Stimulated activated naive CD8-positive, alpha-beta T cell treated with anti-CD3 and anti-CD28 coated beads, Interleukin-15, Interleukin-2, amounts not matched to agents 100 ng/mL and 50 ng/mL, for 24 hours (primary cell): ENCODE measurements around the gene ALPL.

Experiments used
- H3K27ac Mint-ChIP-seq: one replicate; pipeline ENCODE4 v1.8.0; 2021; ENCODE audit warnings: mild to moderate bottlenecking, mixed read lengths
- H3K27me3 Mint-ChIP-seq: one replicate; pipeline ENCODE4 v1.8.0; 2021; ENCODE audit warnings: mixed read lengths
- H3K36me3 Mint-ChIP-seq: one replicate; pipeline ENCODE4 v1.8.0; 2021; ENCODE audit warnings: low read depth, mixed read lengths
- H3K4me1 Mint-ChIP-seq: one replicate; pipeline ENCODE4 v1.8.0; 2021; ENCODE audit warnings: low read depth, mixed read lengths
- H3K4me3 Mint-ChIP-seq: one replicate; pipeline ENCODE4 v1.8.0; 2021; ENCODE audit warnings: mild to moderate bottlenecking, mixed read lengths
- H3K9me3 Mint-ChIP-seq: one replicate; pipeline ENCODE4 v1.8.0; 2021; ENCODE audit warnings: mixed read lengths

The ALPL gene

GRCh38 chr1:21570528-21570875, 61.3 kb downstream of the ALPL start:
- H3K36me3 Mint-ChIP-seq: no peaks in the 10 kb centered on the region
- peaks cover 20% of the 10 kb centered on the region for H3K27me3 Mint-ChIP-seq
- H3K9me3 Mint-ChIP-seq: no peaks in the 10 kb centered on the region
- no peak overlapping the region for H3K4me3 Mint-ChIP-seq
- H3K4me1 Mint-ChIP-seq: no peaks in the 10 kb centered on the region
- no peak overlapping the region for H3K27ac Mint-ChIP-seq

- H3K27me3 Mint-ChIP-seq: peaks cover 20% of the 10 kb centered on the region
- no peak overlapping the region for H3K27ac Mint-ChIP-seq
- H3K4me1 Mint-ChIP-seq: no peaks in the 10 kb centered on the region
- no peaks in the 10 kb centered on the region for H3K36me3 Mint-ChIP-seq
- H3K9me3 Mint-ChIP-seq: no peaks in the 10 kb centered on the region
- no peak overlapping the region for H3K4me3 Mint-ChIP-seq
Measured at GRCh38 chr1:21570885-21571284, 61.7 kb downstream of the ALPL start.

GRCh38 chr1:21572221-21572620, 63.0 kb downstream of the ALPL start:
- Mint-ChIP-seq H3K4me1 (no peaks in the 10 kb centered on the region), H3K27me3 (peaks cover 20% of the 10 kb centered on the region), H3K4me3 (no peak overlapping the region), H3K27ac (no peak overlapping the region), H3K36me3 (no peaks in the 10 kb centered on the region), H3K9me3 (no peaks in the 10 kb centered on the region)

GRCh38 chr1:21572735-21573277, 63.6 kb downstream of the ALPL start:
- Mint-ChIP-seq H3K36me3 (no peaks in the 10 kb centered on the region), H3K9me3 (no peaks in the 10 kb centered on the region), H3K27me3 (peaks cover 20% of the 10 kb centered on the region), H3K27ac (no peak overlapping the region), H3K4me3 (no peak overlapping the region), H3K4me1 (no peaks in the 10 kb centered on the region)

GRCh38 chr1:21573475-21573874, 64.3 kb downstream of the ALPL start:
- no peaks in the 10 kb centered on the region for H3K9me3 Mint-ChIP-seq
- no peaks in the 10 kb centered on the region for H3K4me1 Mint-ChIP-seq
- no peaks in the 10 kb centered on the region for H3K36me3 Mint-ChIP-seq
- no peak overlapping the region for H3K4me3 Mint-ChIP-seq
- H3K27me3 Mint-ChIP-seq: peaks cover 20% of the 10 kb centered on the region
- H3K27ac Mint-ChIP-seq: no peak overlapping the region

GRCh38 chr1:21573971-21574465, 64.8 kb downstream of the ALPL start:
- H3K36me3 Mint-ChIP-seq: no peaks in the 10 kb centered on the region
- H3K27me3 Mint-ChIP-seq: peaks cover 20% of the 10 kb centered on the region
- H3K27ac Mint-ChIP-seq: no peak overlapping the region
- no peaks in the 10 kb centered on the region for H3K4me1 Mint-ChIP-seq
- no peak overlapping the region for H3K4me3 Mint-ChIP-seq
- H3K9me3 Mint-ChIP-seq: no peaks in the 10 kb centered on the region

- Mint-ChIP-seq H3K36me3 (no peaks in the 10 kb centered on the region), H3K4me1 (no peaks in the 10 kb centered on the region)
Measured at GRCh38 chr1:21574466-21575151, 65.4 kb downstream of the ALPL start.

GRCh38 chr1:21575351-21575942, 66.2 kb downstream of the ALPL start:
- no peaks in the 10 kb centered on the region for H3K36me3 Mint-ChIP-seq
- no peak overlapping the region for H3K27ac Mint-ChIP-seq
- peaks cover 20% of the 10 kb centered on the region for H3K27me3 Mint-ChIP-seq
- H3K4me1 Mint-ChIP-seq: no peaks in the 10 kb centered on the region
- no peaks in the 10 kb centered on the region for H3K9me3 Mint-ChIP-seq
- no peak overlapping the region for H3K4me3 Mint-ChIP-seq

More at GRCh38 chr1:21574466-21575151, 65.4 kb downstream of the ALPL start:
- Mint-ChIP-seq H3K27me3 (peaks cover 20% of the 10 kb centered on the region), H3K9me3 (no peaks in the 10 kb centered on the region), H3K27ac (no peak overlapping the region), H3K4me3 (no peak overlapping the region)

GRCh38 chr1:21576031-21576797, 67.0 kb downstream of the ALPL start:
- no peaks in the 10 kb centered on the region for H3K4me1 Mint-ChIP-seq

GRCh38 chr1:21576798-21577187, 67.6 kb downstream of the ALPL start:
- H3K4me3 Mint-ChIP-seq: no peak overlapping the region
- H3K36me3 Mint-ChIP-seq: no peaks in the 10 kb centered on the region
- H3K27ac Mint-ChIP-seq: no peak overlapping the region
- no peaks in the 10 kb centered on the region for H3K4me1 Mint-ChIP-seq
- no peaks in the 10 kb centered on the region for H3K9me3 Mint-ChIP-seq
- peaks cover 20% of the 10 kb centered on the region for H3K27me3 Mint-ChIP-seq

More at GRCh38 chr1:21576031-21576797, 67.0 kb downstream of the ALPL start:
- Mint-ChIP-seq H3K9me3 (no peaks in the 10 kb centered on the region), H3K4me3 (no peak overlapping the region), H3K27ac (no peak overlapping the region), H3K36me3 (no peaks in the 10 kb centered on the region), H3K27me3 (peaks cover 20% of the 10 kb centered on the region)

GRCh38 chr1:21577324-21577723, 68.1 kb downstream of the ALPL start:
- H3K36me3 Mint-ChIP-seq: no peaks in the 10 kb centered on the region
- no peak overlapping the region for H3K27ac Mint-ChIP-seq
- no peaks in the 10 kb centered on the region for H3K4me1 Mint-ChIP-seq
- H3K9me3 Mint-ChIP-seq: no peaks in the 10 kb centered on the region
- peaks cover 22% of the 10 kb centered on the region for H3K27me3 Mint-ChIP-seq
- H3K4me3 Mint-ChIP-seq: no peak overlapping the region

GRCh38 chr1:21577933-21578332, 68.7 kb downstream of the ALPL start:
- Mint-ChIP-seq H3K27me3 (peaks cover 20% of the 10 kb centered on the region), H3K4me3 (no peak overlapping the region), H3K9me3 (no peaks in the 10 kb centered on the region), H3K27ac (no peak overlapping the region), H3K4me1 (no peaks in the 10 kb centered on the region), H3K36me3 (no peaks in the 10 kb centered on the region)

- no peak overlapping the region for H3K4me3 Mint-ChIP-seq
- no peaks in the 10 kb centered on the region for H3K36me3 Mint-ChIP-seq
- H3K4me1 Mint-ChIP-seq: no peaks in the 10 kb centered on the region
- no peaks in the 10 kb centered on the region for H3K9me3 Mint-ChIP-seq
- no peak overlapping the region for H3K27ac Mint-ChIP-seq
- peaks cover 10% of the 10 kb centered on the region for H3K27me3 Mint-ChIP-seq
Measured at GRCh38 chr1:21579791-21580190, 70.6 kb downstream of the ALPL start.

- H3K27me3 Mint-ChIP-seq: peaks cover 16% of the 10 kb centered on the region
- no peaks in the 10 kb centered on the region for H3K36me3 Mint-ChIP-seq
- H3K4me1 Mint-ChIP-seq: no peaks in the 10 kb centered on the region
- H3K9me3 Mint-ChIP-seq: no peaks in the 10 kb centered on the region
- no peak overlapping the region for H3K4me3 Mint-ChIP-seq
- no peak overlapping the region for H3K27ac Mint-ChIP-seq
Measured at GRCh38 chr1:21584096-21584495, 74.9 kb downstream of the ALPL start.

- H3K27me3 Mint-ChIP-seq: peaks cover 17% of the 10 kb centered on the region
- no peaks in the 10 kb centered on the region for H3K9me3 Mint-ChIP-seq
- no peak overlapping the region for H3K27ac Mint-ChIP-seq
- H3K4me1 Mint-ChIP-seq: no peaks in the 10 kb centered on the region
- no peaks in the 10 kb centered on the region for H3K36me3 Mint-ChIP-seq
- no peak overlapping the region for H3K4me3 Mint-ChIP-seq
Measured at GRCh38 chr1:21585037-21585436, 75.8 kb downstream of the ALPL start.
